Testis (tissue), 3 donors: ENCODE data around the gene COL5A2. TPM values are rescaled to one million over a fixed set of nuclear protein-coding genes. Genes with fewer than 3 reads are reported as not detected.

Source experiments
- DNase-seq: peaks from one replicate; pipeline ENCODE4 v3.0.0-alpha.2; 2019
- H3K27ac ChIP-seq, 2 donors: fragments of 200-600 bp; sonication (generic); one replicate each; pipeline ENCODE4 v1.5.1; 2019
- H3K27me3 ChIP-seq: fragments of 200-600 bp; sonication (generic); one replicate; pipeline ENCODE4 v1.5.1; 2019
- H3K36me3 ChIP-seq: fragments of 200-600 bp; sonication (generic); one replicate; pipeline ENCODE4 v1.5.1; 2017; ENCODE audit warnings: low read depth; ENCODE audit errors: missing control alignments
- H3K4me1 ChIP-seq: fragments of 200-600 bp; sonication (generic); one replicate; pipeline ENCODE4 v1.5.1; 2019
- H3K4me3 ChIP-seq, 2 donors: fragments of 200-600 bp; sonication (generic); one replicate each; pipeline ENCODE4 v1.5.1; 2017 to 2019
- H3K9me3 ChIP-seq: fragments of 200-600 bp; sonication (generic); one replicate; pipeline ENCODE4 v1.5.1; 2017
- CTCF ChIP-seq, 3 experiments: fragments of 450-650 bp in 2 of 3; fragments of 200-600 bp in 1 of 3; sonication (generic) in 1 of 3; IDR thresholded peaks; one replicate each; pipeline ENCODE4 v1.5.1; 2016 to 2019; ENCODE audit warnings: antibody characterized with exemption in 3 of 3, mild to moderate bottlenecking in 2 of 3, moderate library complexity in 1 of 3
- POLR2A ChIP-seq: fragments of 450-650 bp; IDR thresholded peaks from one replicate; pipeline ENCODE4 v1.6.1; 2017; ENCODE audit warnings: antibody characterized with exemption, mild to moderate bottlenecking, moderate library complexity
- WGBS, 2 donors: methylation state at CpG; one replicate each; pipeline ENCODE4 v1.1.5; 2018; 5-methylcytosine and 5-hydroxymethylcytosine counted together
- intact Hi-C: fragments of 100-400 bp; cut with DNase I; formaldehyde crosslinking; loops from one replicate; pipeline ENCODE4 v1.15.1; 2023; ENCODE audit warnings: low total_unique reads
- polyA plus RNA-seq: library from polyadenylated mRNA; stranded (reverse); fragments of 350-450 nt; fragmentation: Illumina TruSeq; extraction: RNeasy Lipid Tissue Mini Kit (QIAGEN cat#74804); gene quantifications from one replicate; pipeline ENCODE4 v1.2.3, GENCODE V29; 2014; ENCODE audit warnings: low read depth, low replicate concordance; ENCODE audit not compliant: insufficient read depth
- total RNA-seq, 2 donors: library from RNA; depleted of rRNA; stranded (reverse); fragments of >200 nt; gene quantifications; one replicate each; pipeline ENCODE4 v1.2.3, GENCODE V29; 2016

COL5A2 gene
- total and polyA plus RNA-seq, 3 donors from 2014 or later, result 12.9 to 24.7 (median 15.7) TPM

GRCh38 chr2:189115126-189115525 is 64.4 kb downstream of the COL5A2 start:
- H3K4me1 ChIP-seq, result no peaks in the 10 kb centered on the region
- intact Hi-C loops, result no loop called here
- DNase-seq, result no peak
- TF ChIP-seq CTCF (IDR thresholded peaks at IDR 0.05), result no peak
- no peak for TF ChIP-seq POLR2A
- H3K4me3 ChIP-seq, result no peak overlapping the region
- 46 to 51% methylated on average over 2 of the region's 2 CpGs for WGBS, 2 donors
- H3K36me3 ChIP-seq, result no peaks in the 10 kb centered on the region
- no peaks in the 10 kb centered on the region for H3K27me3 ChIP-seq
- no peaks in the 10 kb centered on the region for H3K9me3 ChIP-seq
- no peak overlapping the region for H3K27ac ChIP-seq

GRCh38 chr2:189113963-189114362 is 65.6 kb downstream of the COL5A2 start:
- Histone ChIP-seq H3K4me3 (no peak overlapping the region), H3K9me3 (no peaks in the 10 kb centered on the region), H3K27me3 (no peaks in the 10 kb centered on the region), H3K27ac (no peak overlapping the region), H3K4me1 (no peaks in the 10 kb centered on the region), H3K36me3 (no peaks in the 10 kb centered on the region)
- no peak for DNase-seq
- TF ChIP-seq POLR2A (no peak), CTCF (IDR thresholded peaks at IDR 0.05) (no peak)
- intact Hi-C loops, result no loop called here
- WGBS, 2 donors, result 77 to 82% methylated on average over 2 of the region's 2 CpGs

- H3K9me3 ChIP-seq, result no peaks in the 10 kb centered on the region
- no peaks in the 10 kb centered on the region for H3K4me1 ChIP-seq
- H3K27me3 ChIP-seq, result no peaks in the 10 kb centered on the region
- intact Hi-C loops, result no loop called here
- no peak overlapping the region for H3K4me3 ChIP-seq
- H3K36me3 ChIP-seq, result no peaks in the 10 kb centered on the region
- WGBS, 2 donors, result 85 to 87% methylated on average over 2 of the region's 2 CpGs
- TF ChIP-seq POLR2A (no peak), CTCF (IDR thresholded peaks at IDR 0.05) (no peak)
- H3K27ac ChIP-seq, result no peak overlapping the region
- DNase-seq, result no peak
Observed at GRCh38 chr2:189111063-189111715, 68.4 kb downstream of the COL5A2 start.

- Histone ChIP-seq H3K27me3 (no peaks in the 10 kb centered on the region), H3K36me3 (no peaks in the 10 kb centered on the region), H3K4me3 (no peak overlapping the region), H3K27ac (no peak overlapping the region), H3K4me1 (no peaks in the 10 kb centered on the region), H3K9me3 (no peaks in the 10 kb centered on the region)
- WGBS, 2 donors, result 67 to 80% methylated on average over 2 of the region's 2 CpGs
- DNase-seq, result no peak
- TF ChIP-seq CTCF (IDR thresholded peaks at IDR 0.05) (no peak), POLR2A (no peak)
- intact Hi-C loops, result no loop called here
Observed at GRCh38 chr2:189109921-189110397, 69.6 kb downstream of the COL5A2 start.

- WGBS, 2 donors, result 54 to 68% methylated on average over 2 of the region's 2 CpGs
- DNase-seq, result no peak
- H3K27ac ChIP-seq, result no peak overlapping the region
- H3K27me3 ChIP-seq, result no peaks in the 10 kb centered on the region
- intact Hi-C loops, result no loop called here
- H3K4me1 ChIP-seq, result no peaks in the 10 kb centered on the region
- H3K4me3 ChIP-seq, result no peak overlapping the region
- no peak for TF ChIP-seq POLR2A
- TF ChIP-seq CTCF (IDR thresholded peaks at IDR 0.05), result no peak
- H3K36me3 ChIP-seq, result no peaks in the 10 kb centered on the region
- H3K9me3 ChIP-seq, result no peaks in the 10 kb centered on the region
Observed at GRCh38 chr2:189104934-189105333, 74.6 kb downstream of the COL5A2 start.
